ENCODE measurements around the gene ZFYVE28. TPM values are rescaled to one million over a fixed set of nuclear protein-coding genes. Genes with fewer than 3 reads are reported as not detected.

Gene ZFYVE28
- total RNA-seq, 1 experiment from 2014 or later = 7.1 TPM

DNA sequence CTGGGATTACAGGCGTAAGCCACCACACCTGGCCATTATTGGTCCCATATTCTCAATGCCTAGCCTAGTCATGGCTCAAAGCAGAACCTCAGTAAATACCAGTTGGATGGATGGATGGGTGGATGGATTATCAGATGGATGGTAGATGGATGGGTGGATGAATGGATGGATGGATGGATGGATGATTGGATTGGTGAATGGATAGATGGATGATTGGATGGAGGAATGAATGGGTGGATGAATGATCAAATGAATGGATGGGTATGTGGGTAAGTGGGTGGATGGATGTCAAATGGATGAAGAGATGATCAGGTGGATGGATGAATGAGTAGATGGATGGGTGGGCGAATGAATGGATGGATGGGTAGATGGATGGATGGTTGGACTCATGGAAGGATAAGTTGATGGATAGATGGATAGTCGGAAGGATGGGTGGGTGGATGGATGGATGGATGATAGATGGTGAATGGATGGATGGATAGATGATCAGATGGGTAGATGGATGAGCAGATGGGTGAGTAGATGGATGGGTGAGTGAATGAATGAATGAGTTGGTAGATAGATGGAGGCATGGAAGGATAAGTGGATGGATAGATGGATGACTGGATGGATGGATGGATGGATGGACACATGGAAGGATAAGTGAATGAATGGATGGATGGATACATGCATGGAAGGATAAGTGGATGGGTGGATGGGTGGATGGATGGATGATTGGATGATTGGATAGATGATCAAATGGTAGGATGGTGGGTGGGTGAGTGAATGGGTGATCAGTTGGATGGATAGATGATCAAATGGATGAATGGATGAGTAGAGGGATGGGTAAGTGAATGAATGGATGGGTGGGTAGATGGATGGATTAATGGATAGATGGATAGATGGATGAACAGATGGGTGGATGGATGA, 28.5 kb upstream of the ZFYVE28 start:
- no peak for DNase-seq (ENCODE audit: extremely low read depth, low read depth)

- no peak for DNase-seq (ENCODE audit: extremely low read depth, low read depth)
Observed at GRCh38 chr4:2445571-2445970, 27.1 kb upstream of the ZFYVE28 start.

GRCh38 chr4:2445130-2445529, 26.7 kb upstream of the ZFYVE28 start:
- DNase-seq (ENCODE audit: extremely low read depth, low read depth) = no peak

DNA sequence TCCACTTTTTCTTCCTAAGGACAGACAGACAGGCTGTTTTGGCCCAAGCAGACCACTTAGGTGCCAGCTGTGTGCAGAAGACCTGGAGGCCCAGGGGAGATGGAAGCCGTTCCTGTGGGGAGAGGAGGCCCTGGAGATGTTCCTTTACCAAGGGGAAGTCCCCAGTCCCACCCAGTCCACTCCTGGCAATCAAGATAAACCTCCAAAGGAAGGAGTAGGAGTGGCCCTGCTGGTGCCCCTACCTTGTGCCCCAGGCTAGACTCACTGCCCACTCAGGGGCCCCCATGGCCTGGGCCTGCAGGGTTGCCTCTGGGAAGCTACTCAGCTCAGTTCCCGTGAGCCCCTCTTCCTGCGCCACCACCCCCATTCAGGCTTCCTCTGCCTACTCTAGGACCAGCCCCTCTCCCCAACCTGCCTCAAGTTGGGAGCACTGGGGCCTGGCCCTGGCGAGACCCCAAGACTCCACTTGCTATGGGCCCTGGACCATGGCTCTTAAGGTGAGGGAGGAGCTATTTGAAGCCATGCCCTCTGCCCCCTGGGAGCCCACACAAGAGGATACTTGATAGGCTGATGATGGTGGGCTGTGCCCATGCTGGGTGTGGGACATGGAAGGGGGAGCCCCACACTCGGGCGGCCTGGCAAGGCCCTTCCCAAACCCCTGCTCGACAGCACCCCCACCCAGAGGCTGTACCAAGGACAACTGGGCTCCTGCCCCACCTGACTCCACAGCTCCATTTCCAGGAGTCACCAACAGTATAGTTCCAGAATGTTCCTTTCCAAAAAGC, 25.7 kb upstream of the ZFYVE28 start:
- no peak for DNase-seq (ENCODE audit: extremely low read depth, low read depth)

DNA sequence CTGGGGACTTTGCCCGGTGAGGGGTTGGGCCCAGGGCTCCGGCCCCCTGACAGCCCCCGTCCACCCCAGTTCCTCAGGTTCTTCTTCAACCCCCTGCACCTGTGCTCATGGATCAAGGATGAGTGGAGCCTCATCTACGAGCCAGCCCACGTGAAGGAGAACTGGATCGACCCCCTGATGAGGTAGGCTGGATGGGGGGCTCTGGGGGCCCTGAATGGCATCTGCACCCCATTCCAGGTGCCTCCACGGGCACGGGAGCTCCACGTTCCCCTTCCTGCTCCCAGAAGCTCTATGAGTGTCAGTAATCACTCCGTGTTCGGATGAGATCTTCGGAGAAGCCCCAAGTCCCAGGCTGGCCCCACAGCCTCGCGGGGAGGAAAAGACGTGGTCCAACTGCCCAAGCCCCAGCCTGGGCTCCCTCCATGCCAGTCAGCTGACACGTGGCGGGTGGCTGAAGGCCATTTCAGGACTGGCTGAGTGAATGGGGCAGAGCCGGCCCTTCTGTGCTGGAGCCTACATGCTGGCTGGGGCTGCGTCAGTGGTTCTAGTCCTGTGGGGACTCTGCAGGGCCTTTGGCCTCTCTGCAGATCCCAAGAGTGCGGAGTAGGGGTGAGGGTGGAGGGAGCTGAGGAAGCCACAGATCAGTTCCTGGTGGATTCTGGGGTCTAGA, 24.8 kb upstream of the ZFYVE28 start:
- DNase-seq (ENCODE audit: extremely low read depth, low read depth) = no peak

- DNase-seq (ENCODE audit: extremely low read depth, low read depth) = no peak
Observed at GRCh38 chr4:2442175-2442993, 23.9 kb upstream of the ZFYVE28 start.

GRCh38 chr4:2441393-2442174, 23.1 kb upstream of the ZFYVE28 start:
- DNase-seq (ENCODE audit: extremely low read depth, low read depth) = peak; percentile 56

DNA sequence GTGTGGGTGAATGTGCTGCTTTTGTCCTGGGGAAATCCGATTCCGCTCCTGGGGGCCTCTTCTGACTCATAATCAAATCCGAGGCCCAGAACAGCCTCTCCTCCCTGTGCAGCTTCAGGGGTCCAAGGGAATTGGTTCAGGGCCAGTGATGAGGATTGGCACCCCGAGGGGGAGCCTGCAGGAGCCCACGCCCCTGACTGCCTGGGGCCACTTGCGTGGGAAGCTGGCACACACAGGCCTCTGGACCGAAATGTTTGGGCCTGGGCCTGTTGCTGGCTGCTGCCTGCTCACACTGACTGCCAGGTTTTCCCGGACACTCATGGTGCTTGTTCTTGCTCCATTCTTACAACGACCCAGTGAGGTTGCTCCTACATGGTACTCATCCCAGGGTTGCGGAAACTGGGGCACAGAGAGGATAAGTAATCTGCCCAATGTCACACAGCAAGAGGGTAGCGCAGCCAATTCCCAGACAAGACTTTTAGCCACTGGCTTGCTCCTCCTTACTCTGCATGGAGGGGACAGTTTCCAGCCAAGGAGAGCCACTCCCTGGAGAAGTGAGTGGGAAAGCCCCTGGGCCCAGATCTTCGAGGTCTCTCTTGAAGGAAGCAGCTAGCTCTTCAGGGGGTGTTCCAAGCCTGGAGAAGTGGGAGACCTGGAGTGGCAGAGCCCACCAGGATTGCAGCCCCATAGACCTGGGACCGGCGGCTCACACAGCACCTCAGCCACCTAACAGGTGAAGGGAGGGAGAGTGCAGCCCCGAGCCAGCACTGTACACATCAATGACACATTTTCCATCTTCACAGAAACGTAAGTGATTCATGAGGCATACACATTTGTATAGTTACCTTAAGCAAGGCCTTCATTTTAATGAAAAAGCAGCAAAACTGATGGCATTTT, 20.6 kb upstream of the ZFYVE28 start:
- no peak for DNase-seq (ENCODE audit: extremely low read depth, low read depth)

DNA sequence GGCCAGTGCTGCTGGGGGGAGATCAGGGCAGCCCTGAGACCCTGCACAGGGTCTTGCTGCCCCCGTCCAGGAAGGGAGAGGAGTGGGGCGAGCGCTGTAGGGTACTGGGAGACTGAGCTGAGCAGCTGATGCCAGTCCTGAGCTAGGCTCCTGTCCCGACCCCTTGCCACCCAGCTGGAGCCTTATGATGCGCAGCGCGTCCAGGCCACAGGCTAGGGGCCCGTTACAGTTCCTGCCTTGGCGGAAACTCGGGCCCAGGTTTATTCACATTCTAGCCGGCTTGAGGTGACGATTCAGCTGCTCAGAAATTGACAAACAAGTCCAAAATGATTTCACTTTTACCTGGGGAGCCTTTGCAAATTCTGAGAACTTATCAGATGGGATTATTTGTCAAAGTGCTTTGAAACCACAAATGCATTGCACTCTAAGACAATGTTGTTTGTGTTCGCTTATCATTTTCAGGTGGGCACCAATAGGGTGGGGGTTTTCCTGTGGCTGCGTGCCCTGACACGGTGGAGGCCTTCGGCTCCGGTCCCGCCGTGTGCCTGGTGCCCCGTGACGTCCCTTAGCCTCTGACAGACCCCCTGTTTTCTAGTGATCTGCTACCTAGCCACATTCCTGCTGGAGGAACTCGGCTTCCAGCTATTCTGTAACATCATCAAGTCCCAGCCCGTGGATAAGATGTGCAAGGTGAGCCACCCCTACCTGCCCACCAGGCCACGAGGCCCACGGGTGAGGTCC, 19.2 kb upstream of the ZFYVE28 start:
- no peak for DNase-seq (ENCODE audit: extremely low read depth, low read depth)

DNA sequence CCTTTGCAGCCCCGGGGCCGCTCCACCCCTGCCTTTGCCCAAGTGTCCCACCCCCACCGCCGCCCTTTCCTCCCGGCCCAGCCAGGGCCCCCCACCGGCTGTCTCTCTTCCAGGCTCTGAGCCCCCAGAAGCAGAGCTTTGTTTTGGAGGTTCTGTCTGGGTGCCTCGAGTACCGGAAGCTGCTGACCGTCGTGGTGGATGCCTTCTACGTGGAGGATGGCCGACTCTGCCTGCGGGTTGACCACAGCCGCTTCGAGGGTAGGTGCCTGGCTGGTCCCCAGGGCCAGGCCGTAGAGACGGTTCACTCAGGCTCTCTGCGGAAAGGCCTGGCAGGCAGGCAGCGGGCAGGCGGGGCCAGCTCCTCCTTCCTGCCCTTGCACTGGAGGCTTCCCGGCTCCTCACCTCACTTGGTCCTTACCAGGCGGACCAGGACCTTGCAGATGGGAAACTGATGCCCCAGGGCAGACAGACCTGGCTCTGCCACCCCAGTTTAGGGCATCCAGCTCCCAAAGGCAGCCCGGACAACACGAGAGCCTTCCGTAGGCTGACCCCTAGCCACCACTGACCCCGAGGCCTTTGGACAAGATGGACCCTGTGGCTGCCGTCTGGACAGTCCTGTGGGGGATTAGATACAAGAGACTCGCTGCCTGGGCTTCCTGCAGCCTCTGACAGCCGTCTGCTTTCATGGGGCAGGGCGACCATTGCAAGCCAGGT, 18.5 kb upstream of the ZFYVE28 start:
- DNase-seq (ENCODE audit: extremely low read depth, low read depth) = no peak

DNA sequence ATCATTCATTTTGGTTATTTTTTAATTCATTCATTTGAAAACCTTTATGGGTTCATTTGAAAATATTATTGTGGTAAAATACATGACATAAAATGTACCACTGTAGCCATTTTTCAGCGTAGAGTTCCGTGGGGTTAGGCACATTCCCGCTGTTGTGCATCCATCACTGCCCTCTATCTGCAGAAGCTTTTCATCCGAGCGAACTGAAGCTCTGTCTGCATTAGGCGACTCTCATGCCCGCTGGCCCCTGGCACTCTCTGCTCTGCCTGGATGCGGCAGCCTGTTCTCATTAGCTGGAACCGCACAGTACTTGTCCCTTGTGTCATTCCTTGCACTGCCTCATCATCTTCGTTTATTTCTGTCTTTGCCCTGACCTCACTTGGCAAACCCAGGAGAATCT, 17.9 kb upstream of the ZFYVE28 start:
- DNase-seq (ENCODE audit: extremely low read depth, low read depth) = peak; percentile 39

GRCh38 chr4:2434420-2434819, 16.0 kb upstream of the ZFYVE28 start:
- DNase-seq (ENCODE audit: extremely low read depth, low read depth) = no peak

- no peak for DNase-seq (ENCODE audit: extremely low read depth, low read depth)
Observed at GRCh38 chr4:2433609-2434350, 15.3 kb upstream of the ZFYVE28 start.

DNA sequence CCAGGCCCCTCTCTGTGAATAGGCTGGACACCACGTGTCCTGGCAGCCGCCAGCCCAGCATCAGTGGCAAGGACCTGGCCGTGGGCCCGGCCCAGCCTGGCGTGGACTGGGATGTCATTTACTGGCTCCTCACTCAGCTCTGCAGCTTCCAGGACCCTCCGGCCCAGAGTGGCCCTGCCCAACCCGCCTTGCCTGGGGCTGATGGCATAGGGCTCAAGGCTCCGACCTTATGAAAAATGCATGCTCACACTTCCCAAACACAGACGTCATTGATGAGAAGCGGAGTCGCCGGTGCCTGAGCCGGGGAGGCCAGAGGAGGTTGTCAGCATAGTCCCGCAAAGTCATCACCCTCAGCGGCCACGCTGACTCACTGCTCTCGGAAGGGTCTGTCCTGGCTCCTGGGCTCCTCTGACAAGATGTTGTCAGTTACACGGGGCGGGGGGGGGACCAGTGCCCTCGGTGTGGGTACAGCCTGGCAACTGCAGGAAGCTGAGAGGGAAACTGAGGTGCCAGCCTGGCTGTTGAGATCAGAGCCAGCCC, 14.6 kb upstream of the ZFYVE28 start:
- DNase-seq (ENCODE audit: extremely low read depth, low read depth) = peak; percentile 67

- DNase-seq (ENCODE audit: extremely low read depth, low read depth) = no peak
Observed at GRCh38 chr4:2432004-2432403, 13.6 kb upstream of the ZFYVE28 start.
